Effector memory CD8-positive, alpha-beta T cell (primary cell): ENCODE results near the gene XAGE2.

Experiments
- ATAC-seq: fragments of 150-1000 bp; cut with Tn5 transposase; replicated peaks from 2 replicates; pipeline ENCODE4 v1.10.0; 2021; ENCODE audit warnings: mild to moderate bottlenecking, moderate library complexity
- DNase-seq, 3 experiments: peaks; one replicate each; pipeline ENCODE4 v3.0.0; 2021
- H3K27ac Mint-ChIP-seq, 2 donors: one replicate each; pipeline ENCODE4 v1.8.0; 2022; ENCODE audit warnings: mild to moderate bottlenecking in 2 of 2, mixed read lengths in 2 of 2, moderate library complexity in 2 of 2
- H3K27me3 Mint-ChIP-seq, 2 donors: one replicate each; pipeline ENCODE4 v1.8.0; 2022; ENCODE audit warnings: mixed read lengths in 2 of 2
- H3K36me3 Mint-ChIP-seq: one replicate; pipeline ENCODE4 v1.8.0; 2022; ENCODE audit warnings: mild to moderate bottlenecking, moderate library complexity, mixed read lengths; ENCODE audit not compliant: insufficient read depth
- H3K4me1 Mint-ChIP-seq, 2 donors: one replicate each; pipeline ENCODE4 v1.8.0; 2022; ENCODE audit warnings: low read depth in 2 of 2, mixed read lengths in 2 of 2
- H3K4me3 Mint-ChIP-seq, 2 donors: one replicate each; pipeline ENCODE4 v1.8.0; 2022; ENCODE audit warnings: mild to moderate bottlenecking in 2 of 2, mixed read lengths in 2 of 2, moderate library complexity in 2 of 2
- H3K9me3 Mint-ChIP-seq, 2 donors: one replicate each; pipeline ENCODE4 v1.8.0; 2022; ENCODE audit warnings: mixed read lengths in 2 of 2

Gene XAGE2

DNA sequence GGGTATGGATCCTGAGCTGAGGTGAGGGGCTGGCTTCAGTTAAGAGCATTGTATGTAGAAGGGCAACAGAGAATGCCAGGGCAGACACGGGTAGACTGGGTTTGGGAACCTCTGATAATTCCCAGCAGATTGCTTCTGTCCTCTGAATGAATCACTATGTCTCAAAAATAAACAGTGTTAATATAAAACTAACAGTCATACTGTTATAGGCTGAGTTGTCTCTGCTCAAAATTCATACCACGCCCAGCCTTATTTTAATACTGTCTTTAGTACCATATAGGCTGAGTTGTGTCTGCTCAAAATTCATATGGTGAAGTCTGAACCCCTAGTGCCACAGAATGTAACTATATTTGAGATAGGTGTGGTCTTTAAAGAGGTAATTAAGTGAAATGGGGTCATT, 10.0 kb downstream of the XAGE2 start:
- Mint-ChIP-seq H3K4me3 (no peak overlapping the region), H3K27me3 (peaks cover 13 to 28% of the 10 kb centered on the region in 2 donors), H3K36me3 (no peaks in the 10 kb centered on the region), H3K4me1 (no peaks in the 10 kb centered on the region), H3K9me3 (no peaks in the 10 kb centered on the region), H3K27ac (no peak overlapping the region)
- DNase-seq (no peak), ATAC-seq (no peak)

DNA sequence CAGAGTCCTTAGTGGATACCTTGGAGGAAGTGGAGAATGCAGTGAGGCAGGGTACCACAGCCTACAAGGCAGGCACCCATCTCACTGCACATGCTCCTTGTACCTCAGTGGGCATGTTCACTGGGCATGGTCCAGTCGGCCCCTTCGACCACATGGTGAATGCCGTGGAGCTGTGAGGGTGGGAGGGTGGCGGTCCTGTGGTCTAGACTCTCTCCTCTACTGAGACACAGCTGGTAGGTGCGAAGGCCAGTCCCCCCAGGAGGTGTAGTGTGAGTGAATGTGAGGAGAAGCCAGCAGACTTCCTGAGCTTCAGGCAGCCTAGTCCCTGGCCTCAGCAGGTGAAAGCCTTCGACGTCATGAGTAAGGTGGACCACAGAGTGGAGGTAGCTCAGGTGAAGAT, 12.2 kb downstream of the XAGE2 start:
- DNase-seq (no peak), ATAC-seq (no peak)
- H3K9me3 Mint-ChIP-seq = no peaks in the 10 kb centered on the region
- H3K27ac Mint-ChIP-seq = no peak overlapping the region
- peaks cover 13 to 28% of the 10 kb centered on the region in 2 donors for H3K27me3 Mint-ChIP-seq
- H3K36me3 Mint-ChIP-seq = no peaks in the 10 kb centered on the region
- no peaks in the 10 kb centered on the region for H3K4me1 Mint-ChIP-seq
- H3K4me3 Mint-ChIP-seq = no peak overlapping the region

DNA sequence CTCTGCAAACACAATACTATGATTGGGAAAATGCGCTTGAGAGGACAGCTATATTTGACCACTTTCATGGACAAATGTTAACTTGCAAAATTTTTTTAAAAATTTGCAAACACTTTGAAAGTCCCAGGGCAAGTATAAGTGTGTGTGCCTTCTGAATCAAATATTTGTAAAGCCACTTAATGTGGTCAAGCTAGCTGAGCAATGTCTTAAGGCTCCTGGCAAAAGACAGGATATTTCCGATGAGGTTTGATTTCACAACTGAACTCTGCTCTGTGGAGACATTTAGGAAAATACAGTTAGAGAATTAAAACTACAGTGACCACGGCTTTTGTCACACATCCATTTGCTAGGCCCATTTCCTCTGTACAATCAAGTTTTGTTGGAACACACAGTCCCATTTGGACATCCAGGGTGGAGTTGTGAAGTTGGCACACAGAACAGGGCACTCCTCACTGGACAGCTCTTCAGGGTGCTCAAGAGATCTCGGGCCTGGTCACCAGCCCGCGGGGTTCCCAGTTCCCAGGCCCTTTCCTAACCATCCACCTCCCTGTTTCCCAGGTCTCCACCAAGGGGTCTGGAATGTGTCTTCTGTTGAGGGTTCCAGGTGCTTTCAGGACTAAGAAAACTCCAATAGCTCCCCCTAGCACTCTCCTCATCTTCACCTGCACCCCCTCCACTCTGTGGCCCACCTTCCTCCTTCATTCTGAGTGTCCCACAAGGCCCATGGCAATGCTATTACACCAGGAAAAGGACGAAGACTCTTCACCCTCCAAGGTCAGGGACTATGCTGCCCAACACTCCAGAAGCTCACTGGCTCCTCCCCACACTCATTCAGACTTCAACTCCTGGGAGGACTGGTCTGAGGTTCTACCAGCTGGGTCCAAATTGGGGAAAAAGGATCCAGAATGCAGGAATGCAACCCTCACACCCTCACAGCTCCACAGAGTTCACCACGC, 41.9 kb downstream of the XAGE2 start:
- peaks cover 5 to 7% of the 10 kb centered on the region in 2 donors for H3K27me3 Mint-ChIP-seq
- no peak overlapping the region for H3K27ac Mint-ChIP-seq

DNA sequence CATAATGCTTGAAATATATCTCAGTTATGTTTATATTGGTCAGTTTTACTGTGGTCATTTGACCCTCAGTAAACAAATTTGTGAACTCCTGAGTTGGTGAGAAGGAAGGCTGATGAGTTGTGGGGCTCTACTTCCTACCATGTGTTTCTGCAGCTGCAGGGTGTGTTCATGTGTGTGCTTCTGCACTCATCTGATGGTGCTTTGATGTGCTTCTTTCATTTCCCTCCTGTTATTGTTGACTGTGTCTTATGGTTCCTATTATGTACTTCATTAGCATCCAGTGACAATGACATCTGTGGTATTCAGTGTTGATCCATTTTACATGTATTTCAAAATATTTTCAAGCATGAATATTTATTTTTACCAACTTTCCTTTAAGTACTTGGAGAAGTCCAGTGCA, 46.5 kb downstream of the XAGE2 start:
- H3K9me3 Mint-ChIP-seq = no peaks in the 10 kb centered on the region
- ATAC-seq (no peak), DNase-seq (no peak)
- H3K4me1 Mint-ChIP-seq = no peaks in the 10 kb centered on the region
- no peak overlapping the region for H3K4me3 Mint-ChIP-seq
- no peak overlapping the region for H3K27ac Mint-ChIP-seq
- peaks cover 4 to 29% of the 10 kb centered on the region in 2 donors for H3K27me3 Mint-ChIP-seq
- H3K36me3 Mint-ChIP-seq = no peaks in the 10 kb centered on the region

More for the DNA sequence above, 41.9 kb downstream of the XAGE2 start:
- H3K4me1 Mint-ChIP-seq = no peaks in the 10 kb centered on the region
- ATAC-seq = no peak
- no peaks in the 10 kb centered on the region for H3K9me3 Mint-ChIP-seq
- DNase-seq = no peak
- H3K4me3 Mint-ChIP-seq = no peak overlapping the region
- H3K36me3 Mint-ChIP-seq = no peaks in the 10 kb centered on the region

DNA sequence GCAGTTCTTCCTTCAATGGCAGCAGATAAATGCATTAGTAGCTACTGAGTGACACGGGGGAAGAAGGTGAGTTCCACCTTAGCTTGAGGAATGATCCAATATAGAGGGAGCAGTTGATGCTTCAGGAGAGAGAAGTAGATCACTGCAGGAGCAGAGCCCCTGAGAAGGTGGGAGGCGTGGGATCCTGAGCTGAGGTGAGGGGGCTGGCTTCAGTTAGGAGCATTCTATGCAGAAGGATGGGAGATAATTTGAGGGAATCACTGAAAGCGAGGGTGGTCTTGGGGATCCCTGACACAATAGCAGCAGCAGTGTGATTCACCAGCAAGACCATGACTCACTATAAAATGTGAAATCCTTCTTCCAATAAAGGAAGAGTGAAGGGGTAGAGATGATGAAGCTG, 48.0 kb downstream of the XAGE2 start:
- no peak for ATAC-seq
- no peaks in the 10 kb centered on the region for H3K9me3 Mint-ChIP-seq
- no peak overlapping the region for H3K4me3 Mint-ChIP-seq
- H3K36me3 Mint-ChIP-seq = no peaks in the 10 kb centered on the region
- H3K4me1 Mint-ChIP-seq = no peaks in the 10 kb centered on the region
- no peak overlapping the region for H3K27ac Mint-ChIP-seq
- H3K27me3 Mint-ChIP-seq = peaks cover 4 to 33% of the 10 kb centered on the region in 2 donors
- DNase-seq = no peak

DNA sequence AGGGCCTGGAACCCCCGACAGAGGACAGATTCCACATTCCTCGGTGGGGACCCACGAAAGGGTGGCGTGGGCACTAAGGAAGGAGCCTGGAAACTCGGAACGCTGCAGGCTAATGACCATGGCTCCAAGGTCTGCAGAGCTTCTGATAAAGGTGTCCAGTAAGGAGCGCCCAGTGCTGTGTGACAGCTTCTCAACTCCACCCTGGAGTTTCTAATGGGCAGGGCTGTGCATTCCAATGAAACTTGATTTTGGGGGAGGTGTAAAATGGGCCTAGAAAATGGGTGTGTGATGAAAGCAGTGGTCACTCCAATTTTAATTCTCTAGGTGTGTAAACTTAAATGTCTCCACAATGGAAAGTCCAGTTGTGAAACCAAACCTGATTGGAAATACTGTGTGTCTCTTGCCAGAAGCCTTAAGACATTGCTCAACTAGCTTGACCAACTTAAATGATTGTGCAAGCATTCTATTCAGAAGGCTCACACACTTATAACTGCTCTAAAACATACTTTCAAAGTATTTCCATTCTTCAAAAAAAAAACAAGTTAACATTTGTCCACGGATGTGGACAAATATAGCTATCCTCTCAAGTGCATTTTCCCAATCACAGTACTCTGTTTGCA, 52.1 kb downstream of the XAGE2 start:
- ATAC-seq (no peak), DNase-seq (no peak)
- H3K4me1 Mint-ChIP-seq = no peaks in the 10 kb centered on the region
- H3K4me3 Mint-ChIP-seq = no peak overlapping the region
- H3K9me3 Mint-ChIP-seq = no peaks in the 10 kb centered on the region
- H3K27me3 Mint-ChIP-seq = peaks cover 3 to 31% of the 10 kb centered on the region in 2 donors
- H3K27ac Mint-ChIP-seq = no peak overlapping the region
- no peaks in the 10 kb centered on the region for H3K36me3 Mint-ChIP-seq

DNA sequence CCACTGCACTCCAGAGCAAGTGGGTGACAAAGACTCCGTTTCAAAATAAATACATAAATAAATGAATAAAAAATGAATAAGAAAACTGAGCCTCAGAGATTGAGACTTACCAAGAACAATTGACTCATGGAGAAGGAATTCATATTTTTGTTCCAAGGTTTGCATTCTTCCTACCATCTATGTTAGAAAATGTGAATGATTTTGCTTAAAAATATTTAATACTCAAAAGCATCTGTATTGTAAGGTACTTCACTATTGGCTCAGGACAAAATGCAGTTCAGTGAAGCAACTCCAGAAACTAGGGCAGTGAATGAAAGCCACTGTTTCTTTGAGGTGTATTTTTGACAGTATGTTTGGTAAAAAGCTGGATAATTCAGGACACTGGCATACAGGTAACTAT, 54.1 kb downstream of the XAGE2 start:
- Mint-ChIP-seq H3K27ac (no peak overlapping the region), H3K9me3 (no peaks in the 10 kb centered on the region), H3K4me3 (no peak overlapping the region), H3K27me3 (peaks cover 0 to 19% of the 10 kb centered on the region in 2 donors), H3K4me1 (no peaks in the 10 kb centered on the region), H3K36me3 (no peaks in the 10 kb centered on the region)
- ATAC-seq (no peak), DNase-seq (no peak)

DNA sequence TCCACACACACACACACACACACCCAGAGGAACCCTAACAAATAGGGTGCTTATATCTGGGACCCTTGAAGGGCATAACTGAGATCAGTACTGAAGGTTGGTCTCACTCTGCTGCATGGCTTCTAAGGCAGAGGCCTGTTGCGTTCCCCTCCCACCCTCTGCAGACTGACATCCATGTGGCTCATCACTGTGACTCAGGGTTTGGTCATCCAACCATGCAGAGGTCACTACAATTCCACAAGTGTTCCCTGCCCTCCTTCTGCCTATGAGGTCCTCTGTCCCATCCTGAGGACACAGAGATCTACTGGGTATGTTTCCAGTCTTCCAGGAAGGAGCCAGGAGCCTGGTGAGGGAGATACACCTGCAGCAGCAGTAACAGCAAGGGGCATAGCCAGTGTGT, 55.8 kb downstream of the XAGE2 start:
- Mint-ChIP-seq H3K4me3 (no peak overlapping the region), H3K27me3 (peaks cover 0 to 10% of the 10 kb centered on the region in 2 donors), H3K4me1 (no peaks in the 10 kb centered on the region), H3K27ac (no peak overlapping the region), H3K36me3 (no peaks in the 10 kb centered on the region), H3K9me3 (no peaks in the 10 kb centered on the region)
- ATAC-seq = no peak
- no peak for DNase-seq
